H1 (cell line): ENCODE measurements around the gene SRRM4. TPM values are rescaled to one million over a fixed set of nuclear protein-coding genes. Genes with fewer than 3 reads are reported as not detected.

Source experiments
- CTCF ChIA-PET: fragments of 300-600 bp; sonication (Branson Sonifier 250); formaldehyde crosslinking; loops from one replicate; lab custom pipeline; 2021; ENCODE audit not compliant: partially characterized antibody; lab: Charles Lee
- POLR2A ChIA-PET: fragments of 300-600 bp; sonication (Branson Sonifier 250); formaldehyde crosslinking; loops from one replicate; lab custom pipeline; 2021; ENCODE audit warnings: inconsistent platforms; ENCODE audit not compliant: partially characterized antibody; lab: Charles Lee
- DNase-seq, 2 experiments: peaks; one replicate each; pipeline versions ENCODE4 v3.0.0 to v3.0.0-alpha.2; 2010 to 2022; ENCODE audit warnings: low spot score in 2 of 2, low read depth in 1 of 2, mixed read lengths in 1 of 2
- FAIRE-seq: peaks from 2 replicates; lab custom pipeline; 2011; peaks lifted over from hg19 to GRCh38; lab: Jason Lieb, UNC
- H2AFZ ChIP-seq: 2 replicates; pipeline ENCODE4 v1.8.1; 2012; ENCODE audit warnings: low read length, inconsistent platforms
- H2AK5ac ChIP-seq: 2 replicates; pipeline ENCODE4 v1.6.1; 2013; ENCODE audit warnings: low read depth, low read length
- H2BK120ac ChIP-seq: replicated peaks from 2 replicates; pipeline ENCODE3; 2013; ENCODE audit warnings: low read depth, low read length, inconsistent platforms
- H2BK12ac ChIP-seq: 2 replicates; pipeline ENCODE4 v1.6.1; 2013; ENCODE audit warnings: low read depth, low read length
- H2BK15ac ChIP-seq: 2 replicates; pipeline ENCODE4 v1.6.1; 2013; ENCODE audit warnings: low read length
- H2BK20ac ChIP-seq: 2 replicates; pipeline ENCODE4 v1.6.1; 2013; ENCODE audit warnings: low read length
- H2BK5ac ChIP-seq: 2 replicates; pipeline ENCODE4 v1.6.1; 2013; ENCODE audit warnings: low read depth, low read length
- H3K14ac ChIP-seq: 2 replicates; pipeline ENCODE4 v1.6.1; 2013; ENCODE audit warnings: inconsistent platforms; ENCODE audit not compliant: insufficient read length
- H3K18ac ChIP-seq: 2 replicates; pipeline ENCODE4 v1.6.1; 2013; ENCODE audit warnings: low read length; ENCODE audit errors: extremely low read depth
- H3K23ac ChIP-seq: 2 replicates; pipeline ENCODE4 v1.6.1; 2013; ENCODE audit warnings: inconsistent platforms; ENCODE audit not compliant: insufficient read length
- H3K23me2 ChIP-seq: 2 replicates; pipeline ENCODE4 v1.6.1; 2013; ENCODE audit warnings: low read depth, low read length
- H3K27ac ChIP-seq: 2 replicates; pipeline ENCODE4 v1.6.1; 2011; ENCODE audit warnings: low read depth, low read length, inconsistent platforms
- H3K27me3 ChIP-seq, 4 experiments: replicated peaks in 1 of 4; 1 replicate in 1 of 4; 2 replicates in 3 of 4; pipeline versions ENCODE4 v1.6.1 to v1.8.1; 2011 to 2013; ENCODE audit warnings: low read length in 3 of 4, mild to moderate bottlenecking in 3 of 4, inconsistent platforms in 2 of 4, mixed read lengths in 2 of 4, moderate library complexity in 1 of 4; ENCODE audit not compliant: control insufficient read depth in 3 of 4, insufficient read depth in 3 of 4; ENCODE audit errors: extremely low read depth in 1 of 4
- H3K36me3 ChIP-seq, 4 experiments: 2 replicates each; pipeline versions ENCODE4 v1.6.1 to v1.8.1; 2011 to 2013; ENCODE audit warnings: mild to moderate bottlenecking in 4 of 4, low read length in 3 of 4, moderate library complexity in 2 of 4, control low read depth in 1 of 4, inconsistent platforms in 1 of 4; ENCODE audit not compliant: insufficient read depth in 4 of 4, control insufficient read depth in 2 of 4
- H3K4ac ChIP-seq: replicated peaks from 2 replicates; pipeline ENCODE3; 2013; ENCODE audit warnings: low read length, low read depth, mixed read lengths, inconsistent platforms; ENCODE audit not compliant: insufficient read length
- H3K4me1 ChIP-seq, 4 experiments: replicated peaks in 1 of 4; 1 replicate in 1 of 4; 2 replicates in 3 of 4; pipeline versions ENCODE4 v1.6.1 to v1.8.1; 2011 to 2013; ENCODE audit warnings: low read length in 3 of 4, inconsistent platforms in 2 of 4, mixed read lengths in 1 of 4; ENCODE audit not compliant: insufficient read depth in 4 of 4, control insufficient read depth in 3 of 4
- H3K4me2 ChIP-seq, 2 experiments: 2 replicates each; pipeline versions ENCODE4 v1.6.1 to v1.8.1; 2011 to 2013; ENCODE audit warnings: low read depth in 2 of 2, low read length in 2 of 2, control low read depth in 1 of 2, inconsistent platforms in 1 of 2, mild to moderate bottlenecking in 1 of 2; ENCODE audit not compliant: insufficient read depth in 1 of 2
- H3K4me3 ChIP-seq, 4 experiments: fragments of 200-600, 300-600 bp in 1 of 4; sonication (generic), shearing (Covaris generic), sonication (Bioruptor Twin) in 1 of 4; 2 replicates each; pipeline versions ENCODE4 v1.5.1 to v1.8.1; 2011 to 2016; ENCODE audit warnings: low read length in 4 of 4, low read depth in 3 of 4, control low read depth in 2 of 4, inconsistent platforms in 2 of 4, mild to moderate bottlenecking in 2 of 4, mixed read lengths in 1 of 4, moderate library complexity in 1 of 4; ENCODE audit not compliant: insufficient read depth in 2 of 4; ENCODE audit errors: extremely low read depth in 1 of 4
- H3K56ac ChIP-seq: replicated peaks from 2 replicates; pipeline ENCODE3; 2013; ENCODE audit warnings: low read depth, mild to moderate bottlenecking, mixed read lengths, low read length, inconsistent platforms; ENCODE audit not compliant: insufficient read length
- H3K79me1 ChIP-seq: 2 replicates; pipeline ENCODE4 v1.6.1; 2013; ENCODE audit warnings: low read depth, low read length, control low read depth
- H3K79me2 ChIP-seq, 2 experiments: 2 replicates each; pipeline versions ENCODE4 v1.6.1 to v1.8.1; 2012 to 2013; ENCODE audit warnings: low read length in 2 of 2, mild to moderate bottlenecking in 2 of 2, inconsistent platforms in 1 of 2; ENCODE audit not compliant: insufficient read depth in 2 of 2, control insufficient read depth in 1 of 2
- H3K9ac ChIP-seq, 4 experiments: replicated peaks in 1 of 4; 1 replicate in 1 of 4; 2 replicates in 3 of 4; pipeline versions ENCODE4 v1.6.1 to v1.8.1; 2011 to 2013; ENCODE audit warnings: low read depth in 3 of 4, low read length in 3 of 4, control low read depth in 2 of 4, mild to moderate bottlenecking in 2 of 4, moderate library complexity in 2 of 4, inconsistent platforms in 1 of 4; ENCODE audit errors: extremely low read depth in 1 of 4
- H3K9me3 ChIP-seq, 2 experiments: 2 replicates each; pipeline versions ENCODE4 v1.6.1 to v1.8.1; 2012 to 2013; ENCODE audit warnings: mild to moderate bottlenecking in 2 of 2, moderate library complexity in 2 of 2, control low read depth in 1 of 2, inconsistent platforms in 1 of 2, low read depth in 1 of 2, low read length in 1 of 2, mixed read lengths in 1 of 2; ENCODE audit not compliant: insufficient read depth in 2 of 2
- H4K20me1 ChIP-seq, 2 experiments: replicated peaks in 1 of 2; 2 replicates each; pipeline versions ENCODE3 to v1.8.1; 2011 to 2013; ENCODE audit warnings: inconsistent platforms in 2 of 2, low read length in 2 of 2, mild to moderate bottlenecking in 1 of 2; ENCODE audit not compliant: insufficient read depth in 2 of 2, control insufficient read depth in 1 of 2
- H4K5ac ChIP-seq: 2 replicates; pipeline ENCODE4 v1.6.1; 2013; ENCODE audit warnings: low read length, low read depth, mixed read lengths, inconsistent platforms; ENCODE audit not compliant: insufficient read length
- H4K8ac ChIP-seq: 2 replicates; pipeline ENCODE4 v1.8.0; 2013; ENCODE audit warnings: mild to moderate bottlenecking, moderate library complexity, low read length, inconsistent platforms; ENCODE audit not compliant: insufficient read depth; ENCODE audit errors: extremely low read depth
- H4K91ac ChIP-seq: replicated peaks from 2 replicates; pipeline ENCODE3; 2013; ENCODE audit warnings: low read length, mixed read lengths, inconsistent platforms; ENCODE audit not compliant: insufficient read length
- GABPA ChIP-seq: IDR thresholded peaks from 2 replicates; pipeline ENCODE4 v1.6.1; 2011; ENCODE audit warnings: mild to moderate bottlenecking, low read length, moderate library complexity, borderline replicate concordance; ENCODE audit not compliant: insufficient read depth
- HDAC2 ChIP-seq, 2 experiments: fragments of 300-600 bp in 1 of 2; sonication (generic) in 1 of 2; IDR thresholded peaks; 2 replicates each; pipeline ENCODE4 v1.6.1; 2011 to 2012; ENCODE audit warnings: low read depth in 2 of 2, low read length in 2 of 2, mild to moderate bottlenecking in 2 of 2, moderate library complexity in 2 of 2, borderline replicate concordance in 1 of 2, inconsistent platforms in 1 of 2
- SAP30 ChIP-seq: fragments of 300-600 bp; sonication (generic); IDR thresholded peaks from 2 replicates; pipeline ENCODE4 v1.7.1; 2012; ENCODE audit warnings: low read length, moderate library complexity, mild to moderate bottlenecking, inconsistent platforms; ENCODE audit not compliant: insufficient read depth, insufficient replicate concordance
- WGBS, 2 experiments: shearing (Covaris generic) in 1 of 2; methylation state at CpG; one replicate each; pipeline versions ENCODE4 v1.1.6 to v1.1.7; 2013 to 2015; ENCODE audit warnings: low lambda C conversion rate in 2 of 2, mixed read lengths in 2 of 2, inconsistent platforms in 1 of 2, low coverage in 1 of 2, missing lambda C conversion rate in 1 of 2; ENCODE audit not compliant: insufficient replicate concordance in 2 of 2, insufficient coverage in 1 of 2, insufficient read length in 1 of 2; ENCODE audit errors: extremely low coverage in 1 of 2, missing lambda C conversion rate in 1 of 2; 5-methylcytosine and 5-hydroxymethylcytosine counted together
- polyA plus RNA-seq, 7 experiments: library from polyadenylated mRNA; depleted of rRNA in 3 of 7; stranded (reverse) in 5 of 7; unstranded in 2 of 7; fragments of >200 nt in 5 of 7; fragments of 200-250 nt in 2 of 7; gene quantifications; 1 replicate in 5 of 7; 2 replicates in 1 of 7; 4 replicates in 1 of 7; pipeline versions ENCODE4 v1.2.1 to v1.2.3, GENCODE V29; 2011 to 2013; ENCODE audit warnings: missing spikeins in 2 of 7, mixed read lengths in 2 of 7
- total RNA-seq: library from RNA; stranded (reverse); fragmentation: NEBNext Ultra II Directional; extraction: Animal tissue kit (Norgen Biotek cat#: 25700); gene quantifications from 2 replicates; pipeline ENCODE4 v1.2.1, GENCODE V29; 2021

The SRRM4 gene
- total and polyA plus RNA-seq, 2 of the 8 experiments (the other 6 are each of a cell fraction or from before 2014, with no cell fraction given), result 0.53 to 1.1 TPM

- no peak overlapping the region for H2AK5ac ChIP-seq
- no peaks in the 10 kb centered on the region; a peak in 1 of 7 replicates for H3K27me3 ChIP-seq
- no peak overlapping the region for H2BK15ac ChIP-seq
- no peak overlapping the region for H3K4me2 ChIP-seq
- peaks cover 15 to 30% (median 25%) of the 10 kb centered on the region in 4 experiments for H3K4me1 ChIP-seq
- H2AFZ ChIP-seq, result no peak overlapping the region
- peak overlapping the region; percentile 19 for H3K4ac ChIP-seq
- no peak overlapping the region for H3K14ac ChIP-seq
- H3K4me3 ChIP-seq, result no peak overlapping the region
- H4K91ac ChIP-seq, result no peak overlapping the region
- no peaks in the 10 kb centered on the region for H4K20me1 ChIP-seq
- H2BK5ac ChIP-seq, result no peak overlapping the region
- H3K56ac ChIP-seq, result no peak overlapping the region
- POLR2A ChIA-PET, result interaction anchor here (1.3 to 1.6 kb wide), 4 partner anchors 11 to 148 kb away, joined by 3 to 5 read pairs (median 4); no protein-coding TSS in a partner anchor
- H2BK20ac ChIP-seq, result no peak overlapping the region
- FAIRE-seq, result no peak
- H4K8ac ChIP-seq, result no peak overlapping the region; the same call in 1 of the 2 replicates
- no peak overlapping the region for H3K23ac ChIP-seq
- no peaks in the 10 kb centered on the region for H3K36me3 ChIP-seq
- H3K23me2 ChIP-seq, result no peaks in the 10 kb centered on the region; the same call in 1 of the 2 replicates
- H3K9ac ChIP-seq, result no peak overlapping the region
- no peaks in the 10 kb centered on the region for H3K9me3 ChIP-seq
- H4K5ac ChIP-seq, result no peak overlapping the region
- peak overlapping the region; percentile 52 for H2BK120ac ChIP-seq
- peak overlapping the region; percentile 19; the same call in 1 of the 2 replicates for H2BK12ac ChIP-seq
- H3K79me2 ChIP-seq, result no peaks in the 10 kb centered on the region
- H3K27ac ChIP-seq, result no peak overlapping the region
- CTCF ChIA-PET, result interaction anchor here (0.8 to 2.8 kb wide), 6 partner anchors 14 to 538 kb away, joined by 3 to 9 read pairs (median 4); no protein-coding TSS in a partner anchor
- no peak for TF ChIP-seq GABPA
- TF ChIP-seq HDAC2 (IDR thresholded peaks at IDR 0.05; ENCODE audit: borderline replicate concordance in 1 of 2, low read depth in 2 of 2, low read length in 2 of 2), result no peak
- no peak for TF ChIP-seq SAP30
- 62% methylated on average over 5 of the region's 5 CpGs; no CpG with 5 or more reads in 1 of the 2 experiments for WGBS, 2 experiments
- no peaks in the 10 kb centered on the region for H3K79me1 ChIP-seq
- no peak overlapping the region for H3K18ac ChIP-seq
- no peak for DNase-seq
Observed at GRCh38 chr12:119006746-119007145, 25.4 kb downstream of the SRRM4 start.
